ENCODE results near the gene PRDM8. TPM values are rescaled to one million over a fixed set of nuclear protein-coding genes. Genes with fewer than 3 reads are reported as not detected.

PRDM8 gene
- total and polyA plus RNA-seq, 7 donors: 1.2 to 17.4 (median 14.9) TPM; not detected in 1

- WGBS, 2 donors: 17 to 61% methylated on average over 1 of the region's 1 CpG
- no peaks in the 10 kb centered on the region for H3K27me3 ChIP-seq
- TF ChIP-seq EP300 (IDR thresholded peaks at IDR 0.05) (no peak), POLR2AphosphoS5 (IDR thresholded peaks at IDR 0.05) (no peak)
Observed at GRCh38 chr4:80198441-80198837, 1.1 kb downstream of the PRDM8 start.

DNA sequence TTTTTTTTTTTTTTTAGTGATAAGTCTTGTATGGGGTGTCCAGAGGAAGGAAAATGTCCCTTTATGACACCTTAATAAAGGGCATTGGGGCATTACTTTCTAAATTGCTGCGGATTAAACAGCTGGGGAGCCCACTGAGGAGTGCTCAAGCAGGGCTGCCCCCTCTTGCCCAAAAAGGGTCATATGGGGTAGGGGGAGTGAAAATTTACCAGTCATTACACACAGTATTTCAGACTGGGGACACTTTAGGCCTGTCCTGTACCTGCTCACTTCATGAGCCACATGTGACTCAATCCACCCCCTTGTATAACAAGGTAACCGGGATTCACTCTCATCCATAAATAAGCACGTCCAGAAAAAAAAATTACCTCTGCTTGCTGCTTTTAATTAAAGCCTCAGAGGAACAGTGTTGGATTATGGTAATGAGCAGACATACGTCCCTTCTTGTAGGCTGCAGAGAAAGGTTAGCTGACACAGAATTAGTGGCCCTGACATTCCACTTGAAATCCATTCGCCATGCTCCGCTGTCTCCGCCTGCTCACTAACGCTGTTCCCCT lies 1.8 kb downstream of the PRDM8 start:
- WGBS, 2 donors: 44 to 76% methylated on average over 8 of the region's 8 CpGs
- intact Hi-C loops (cut with DNase I): no loop called here
- no peak for DNase-seq

More at GRCh38 chr4:80198441-80198837, 1.1 kb downstream of the PRDM8 start:
- no peak for DNase-seq
- intact Hi-C loops (cut with DNase I): no loop called here
- H3K9me3 ChIP-seq: no peaks in the 10 kb centered on the region
- H3K36me3 ChIP-seq: peaks cover 0 to 12% (median 0%) of the 10 kb centered on the region in 4 donors
- peak overlapping the region in 3 of 4 donors; percentile 34 to 61 (median 38) for H3K4me3 ChIP-seq
- H3K4me1 ChIP-seq: peaks cover 0 to 21% (median 7%) of the 10 kb centered on the region in 4 donors
- H3K27ac ChIP-seq: peak overlapping the region in 3 of 4 donors; percentile 40 to 83 (median 43)

GRCh38 chr4:80199947-80200346 lies 2.6 kb downstream of the PRDM8 start:
- peak overlapping the region in 1 of 4 donors; percentile 61 for H3K4me3 ChIP-seq
- peaks cover 0 to 26% (median 13%) of the 10 kb centered on the region in 4 donors for H3K4me1 ChIP-seq
- DNase-seq: no peak
- intact Hi-C loops (cut with DNase I): loop anchor here (5.0 to 10.0 kb wide), 5 partner anchors 128 to 1248 kb away; partner anchors contain the start of genes ANTXR2 and CFAP299
- no peaks in the 10 kb centered on the region for H3K9me3 ChIP-seq
- H3K36me3 ChIP-seq: peaks cover 0 to 12% (median 0%) of the 10 kb centered on the region in 4 donors
- TF ChIP-seq POLR2A (IDR thresholded peaks at IDR 0.05) (no peak), EP300 (IDR thresholded peaks at IDR 0.05) (no peak), CTCF (IDR thresholded peaks at IDR 0.05) (no peak), POLR2AphosphoS5 (IDR thresholded peaks at IDR 0.05) (no peak)
- H3K27me3 ChIP-seq: no peaks in the 10 kb centered on the region
- 37 to 76% methylated on average over 6 of the region's 6 CpGs for WGBS, 2 donors
- peak overlapping the region in 1 of 4 donors; percentile 95 for H3K27ac ChIP-seq

More for the DNA sequence above, 1.8 kb downstream of the PRDM8 start:
- peaks cover 0 to 12% (median 0%) of the 10 kb centered on the region in 4 donors for H3K36me3 ChIP-seq
- H3K4me1 ChIP-seq: peaks cover 0 to 26% (median 11%) of the 10 kb centered on the region in 4 donors
- H3K9me3 ChIP-seq: no peaks in the 10 kb centered on the region
- peak overlapping the region in 1 of 4 donors; percentile 95 for H3K27ac ChIP-seq
- no peak for TF ChIP-seq POLR2AphosphoS5 (IDR thresholded peaks at IDR 0.05)
- TF ChIP-seq EP300 (IDR thresholded peaks at IDR 0.05): no peak
- TF ChIP-seq CTCF (IDR thresholded peaks at IDR 0.05): no peak
- no peak for TF ChIP-seq POLR2A (IDR thresholded peaks at IDR 0.05)
- no peaks in the 10 kb centered on the region for H3K27me3 ChIP-seq
- H3K4me3 ChIP-seq: peak overlapping the region in 2 of 4 donors; percentile 14 to 61

GRCh38 chr4:80201252-80202151 lies 4.2 kb downstream of the PRDM8 start:
- 16 to 38% methylated on average over 43 of the region's 43 CpGs for WGBS, 2 donors
- no peaks in the 10 kb centered on the region for H3K9me3 ChIP-seq
- H3K4me3 ChIP-seq: peak overlapping the region; percentile 51 to 78 (median 72)
- no peak for DNase-seq
- TF ChIP-seq CTCF (IDR thresholded peaks at IDR 0.05) (no peak), POLR2A (IDR thresholded peaks at IDR 0.05) (no peak), POLR2AphosphoS5 (IDR thresholded peaks at IDR 0.05) (no peak), EP300 (IDR thresholded peaks at IDR 0.05) (no peak)
- H3K36me3 ChIP-seq: peaks cover 0 to 7% (median 0%) of the 10 kb centered on the region in 4 donors
- intact Hi-C loops (cut with DNase I): loop anchor here (1.0 to 10.0 kb wide), 6 partner anchors 17 to 1249 kb away; partner anchors contain the start of genes ANTXR2 and CFAP299
- no peaks in the 10 kb centered on the region for H3K27me3 ChIP-seq
- H3K4me1 ChIP-seq: peaks cover 0 to 26% (median 13%) of the 10 kb centered on the region in 4 donors
- H3K27ac ChIP-seq: peak overlapping the region; percentile 94 to 97 (median 94)

Measured in sigmoid colon (tissue), 7 donors.